Fibroblast of lung (primary cell): ENCODE results near the gene SH3RF1.

Experiments
- CTCF ChIP-seq, 2 donors: IDR thresholded peaks in 1 of 2; conservative IDR thresholded peaks in 1 of 2; 1 replicate in 1 of 2; 2 replicates in 1 of 2; pipeline ENCODE4 v1.5.1; 2011 to 2012; ENCODE audit warnings: low read length in 2 of 2, control low read depth in 1 of 2, inconsistent platforms in 1 of 2, low read depth in 1 of 2, mild to moderate bottlenecking in 1 of 2
- EZH2 ChIP-seq: IDR thresholded peaks from 2 replicates; pipeline ENCODE4 v1.5.1; 2012; ENCODE audit warnings: low read length, control low read depth, mild to moderate bottlenecking; ENCODE audit errors: missing control alignments

GRCh38 chr4:169061386-169061785 lies 209.4 kb downstream of the SH3RF1 start:
- no peak for TF ChIP-seq CTCF (conservative IDR thresholded peaks at IDR 0.05 in 1 of 2, IDR thresholded peaks at IDR 0.05 in 1 of 2; ENCODE audit: low read depth in 1 of 2, low read length in 2 of 2)
- no peak for TF ChIP-seq EZH2
